Right forelimb (tissue), 1 donor: ENCODE results near the gene ZNF497.
"Not testable (repeated sequence)": the region's sequence is repeated elsewhere in the genome, so short reads cannot be mapped to it uniquely, and the experiment has no call there.

Experiments used
- DNase-seq: peaks from one replicate; pipeline ENCODE4 v3.0.0-alpha.2; 2018

ZNF497 gene

GRCh38 chr19:58362272-58362994, at the start of gene ZNF497:
TSS of gene ZNF497 (minus strand) at chr19:58362751. CDS start at chr19:58357635, 5,116 bp downstream.
- peak; percentile 98 for DNase-seq

DNA sequence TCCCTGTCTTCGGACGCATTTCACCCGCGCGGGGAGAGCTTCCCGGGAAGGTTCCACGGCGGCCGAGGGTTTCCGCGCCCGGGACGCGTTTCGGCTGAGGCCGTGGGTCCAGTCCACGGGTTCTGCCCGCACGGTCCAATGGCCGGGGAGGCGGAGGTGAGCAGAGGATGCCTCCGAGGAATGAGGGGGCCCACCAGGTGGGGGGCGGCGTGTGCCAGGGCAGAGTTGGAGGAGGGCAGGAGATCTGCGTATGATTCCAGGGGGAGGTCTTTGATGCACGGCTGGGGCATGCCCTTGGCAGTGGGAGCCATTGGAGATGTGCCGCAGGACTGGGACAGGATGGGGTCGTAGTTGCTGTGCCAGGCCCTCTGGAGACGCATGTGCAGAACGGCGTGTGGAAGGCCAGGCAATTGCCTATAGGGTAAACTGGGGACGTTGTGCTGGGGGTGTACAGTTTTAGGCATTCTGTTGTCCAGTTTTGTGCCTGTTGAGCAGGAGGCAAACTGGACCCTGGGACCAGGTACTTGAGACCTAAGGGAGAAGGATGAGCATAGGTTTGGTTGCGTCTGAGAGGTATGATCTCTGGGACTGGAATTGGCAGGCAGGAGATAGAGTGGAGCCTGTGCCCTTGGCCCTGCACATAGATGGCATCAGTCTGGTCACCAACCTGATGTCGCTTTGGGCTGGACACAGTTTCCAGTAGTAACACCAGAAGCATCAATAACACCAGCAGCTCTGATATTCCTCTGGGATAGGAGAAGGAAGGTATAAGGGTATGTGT, 46.6 kb upstream of the ZNF497 start:
- DNase-seq: no peak

GRCh38 chr19:58408152-58409009, 45.8 kb upstream of the ZNF497 start, which contains the start of gene ZNF584:
TSS of gene ZNF584 (plus strand) at chr19:58408649. CDS start at chr19:58409148, 499 bp downstream.
- peak; percentile 97 for DNase-seq

- DNase-seq: no peak
These were observed 45.2 kb upstream of the ZNF497 start for GRCh38 chr19:58407658-58408151.

DNA sequence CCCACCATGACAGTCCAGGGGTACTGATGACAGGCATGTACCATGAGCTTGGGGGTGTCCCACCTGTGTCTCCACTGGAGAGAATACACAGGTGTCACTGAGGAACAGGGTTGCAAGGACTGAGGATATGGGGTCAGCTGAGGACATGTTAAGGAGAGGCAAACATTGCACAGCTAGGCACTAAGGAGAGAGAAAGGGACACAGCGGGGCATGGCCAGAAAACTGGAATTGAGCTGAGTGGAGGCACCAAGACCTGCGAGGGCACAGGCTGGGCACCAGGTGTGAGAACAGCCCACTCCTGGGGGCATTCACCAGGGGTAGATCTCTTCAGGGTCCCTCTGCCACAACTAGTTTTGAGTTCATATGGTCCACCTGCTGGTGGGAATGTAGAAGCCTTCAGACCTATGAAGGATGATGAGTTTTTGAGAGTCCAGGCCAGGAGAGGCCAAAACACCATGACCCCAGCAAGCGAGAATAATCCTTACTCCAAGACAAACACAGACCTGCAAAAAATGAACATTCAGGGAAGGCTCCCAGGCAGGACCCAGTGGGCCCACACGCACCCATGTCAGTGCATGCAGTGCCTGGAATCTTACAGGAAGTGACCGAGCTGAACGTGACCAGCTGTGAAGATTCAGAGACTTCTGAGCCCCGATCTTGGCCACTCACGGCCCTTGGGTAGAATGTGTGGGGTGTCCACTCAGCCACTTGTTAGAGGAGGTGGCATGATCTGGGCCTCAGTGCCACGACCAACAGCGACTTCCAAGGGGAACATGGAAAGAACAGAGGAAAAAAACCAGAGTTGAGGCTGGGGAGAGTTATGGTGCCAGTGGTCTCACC, 44.5 kb upstream of the ZNF497 start:
- DNase-seq: no peak

DNA sequence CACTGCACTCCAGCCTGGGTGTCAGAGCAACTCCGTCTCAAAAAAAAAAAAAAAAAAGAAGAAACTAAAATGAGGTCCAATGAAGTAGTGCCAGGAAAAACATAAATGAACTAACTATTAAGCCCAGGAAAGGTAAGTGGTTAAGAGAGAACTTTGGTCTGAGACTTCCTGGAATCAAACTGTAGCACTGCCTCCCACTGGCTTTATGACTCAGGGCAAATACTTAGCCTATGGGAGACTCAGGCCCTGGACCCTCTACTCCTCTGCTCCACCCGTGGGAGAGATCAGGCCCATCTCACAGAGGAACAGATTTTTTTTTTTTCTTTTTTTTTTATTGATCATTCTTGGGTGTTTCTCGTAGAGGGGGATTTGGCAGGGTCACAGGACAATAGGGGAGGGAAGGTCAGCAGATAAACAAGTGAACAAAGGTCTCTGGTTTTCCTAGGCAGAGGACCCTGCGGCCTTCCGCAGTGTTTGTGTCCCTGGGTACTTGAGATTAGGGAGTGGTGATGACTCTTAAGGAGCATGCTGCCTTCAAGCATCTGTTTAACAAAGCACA, 41.4 kb upstream of the ZNF497 start:
- DNase-seq: not testable (repeated sequence)

- no peak for DNase-seq
These were observed 39.4 kb upstream of the ZNF497 start for GRCh38 chr19:58401840-58402421.

- DNase-seq: peak; percentile 99
These were observed 38.6 kb upstream of the ZNF497 start for GRCh38 chr19:58400916-58401839.

DNA sequence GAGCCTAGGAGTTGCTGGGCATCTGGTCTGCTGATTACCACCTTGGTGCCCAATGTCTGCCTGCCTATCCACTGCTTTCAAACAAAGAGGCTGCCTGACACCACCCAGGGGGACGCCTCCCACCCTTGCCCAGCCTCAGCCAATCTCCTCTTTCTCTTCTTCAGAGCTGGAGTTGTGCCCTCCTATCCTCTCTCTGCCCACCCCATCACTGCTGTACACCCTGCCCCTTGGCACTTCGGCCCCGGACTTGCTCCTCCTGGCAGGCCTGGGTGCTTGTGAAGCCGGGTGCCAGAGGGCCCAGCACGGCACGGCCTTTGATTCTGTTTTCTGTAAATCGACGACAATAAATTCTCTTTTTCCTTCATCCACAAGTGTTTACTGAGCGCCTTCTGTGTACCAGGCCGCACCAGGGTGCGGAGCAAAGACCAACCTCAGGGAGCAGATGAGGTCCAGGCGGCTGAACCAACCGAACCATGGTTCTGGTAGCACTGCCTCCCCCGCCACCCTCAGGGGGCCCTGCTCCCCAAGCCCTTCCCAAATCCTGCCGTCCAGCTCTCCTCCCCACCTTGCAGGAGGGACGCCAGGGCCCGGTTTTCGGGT, 37.9 kb upstream of the ZNF497 start:
- DNase-seq: no peak

DNA sequence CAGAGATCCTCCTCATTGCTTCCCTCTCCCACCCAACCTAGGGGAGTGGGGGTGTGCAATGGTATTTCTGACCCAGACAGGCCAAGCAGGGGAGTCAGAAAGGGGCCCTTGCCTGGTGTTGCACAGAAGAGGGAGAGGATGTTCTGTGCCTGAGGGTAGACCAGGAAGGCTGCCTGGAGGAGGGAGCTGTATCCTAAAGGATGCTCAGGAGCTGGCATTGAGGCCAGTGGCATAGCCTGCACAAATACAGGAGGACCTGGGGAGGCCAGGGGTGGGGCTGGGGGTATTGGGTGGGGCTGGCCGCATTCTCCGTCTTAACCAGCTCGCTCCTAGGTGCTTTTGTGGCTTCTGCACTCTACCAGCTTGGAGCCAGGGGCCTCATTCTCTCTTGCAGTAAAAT, 37.4 kb upstream of the ZNF497 start:
- no peak for DNase-seq

DNA sequence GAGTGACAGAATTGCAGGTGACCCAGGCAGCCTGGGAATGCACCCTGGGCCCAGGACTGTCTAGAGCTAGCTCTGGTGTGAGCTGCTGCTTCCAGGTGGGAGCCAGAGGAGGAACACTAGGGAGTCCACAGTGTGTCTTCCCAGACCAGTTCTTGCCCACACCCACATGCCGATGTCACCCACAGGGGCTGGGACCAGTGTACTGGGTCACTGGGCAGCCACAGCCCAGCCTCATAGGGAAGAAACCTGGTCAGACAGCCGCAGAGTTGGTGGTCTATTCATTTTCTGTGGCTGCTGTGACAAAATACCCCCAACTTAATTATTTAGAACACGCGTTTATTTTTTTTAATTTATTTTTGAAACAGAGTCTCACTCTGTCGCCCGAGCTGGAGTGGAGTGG, 36.0 kb upstream of the ZNF497 start:
- DNase-seq: no peak

DNA sequence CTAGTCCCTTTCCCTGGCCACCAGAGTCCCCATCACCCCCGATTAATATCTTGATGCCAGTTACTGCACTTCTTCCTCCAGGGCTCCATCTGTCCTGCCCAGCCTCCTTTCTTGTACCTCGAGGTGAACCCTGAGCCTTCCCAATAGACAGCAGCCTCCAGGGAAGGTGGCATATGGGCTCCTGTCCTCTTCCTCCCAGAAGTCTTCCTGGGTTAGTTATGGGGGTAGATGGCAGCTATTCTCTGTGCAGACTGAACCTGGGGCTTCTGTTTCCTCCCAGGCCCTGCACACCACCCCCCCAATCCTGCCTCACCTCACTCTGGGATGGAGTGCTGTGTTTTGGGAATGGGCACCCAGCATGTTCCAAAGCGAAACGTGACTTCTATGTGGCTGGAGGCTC, 35.5 kb upstream of the ZNF497 start:
- no peak for DNase-seq

DNA sequence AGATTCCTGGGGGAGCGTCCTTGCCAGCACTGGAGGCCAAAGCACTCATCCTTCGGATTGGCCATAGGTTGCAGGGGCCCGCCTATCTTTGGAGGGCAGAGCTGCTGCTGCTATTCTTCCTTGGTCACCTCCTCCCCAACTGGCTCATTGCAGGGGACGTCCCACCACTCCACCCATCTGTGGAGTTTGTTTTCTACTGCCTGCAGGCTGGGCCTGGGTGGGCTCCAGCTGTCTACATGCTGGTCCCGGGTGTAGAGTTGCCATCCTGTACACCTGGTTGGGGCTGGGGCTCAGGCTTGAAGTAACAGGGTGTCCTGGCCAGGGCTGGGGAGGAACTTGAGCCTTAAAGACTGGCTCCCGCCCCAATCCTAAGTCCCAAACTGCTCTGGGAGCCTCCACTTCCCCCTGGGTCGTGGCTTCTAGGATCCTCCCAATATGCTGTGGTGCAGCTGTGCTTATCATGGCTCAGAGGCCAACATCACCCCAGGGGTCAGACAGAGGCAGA, 35.0 kb upstream of the ZNF497 start:
- no peak for DNase-seq

GRCh38 chr19:58396691-58397532, 34.4 kb upstream of the ZNF497 start:
- DNase-seq: no peak

DNA sequence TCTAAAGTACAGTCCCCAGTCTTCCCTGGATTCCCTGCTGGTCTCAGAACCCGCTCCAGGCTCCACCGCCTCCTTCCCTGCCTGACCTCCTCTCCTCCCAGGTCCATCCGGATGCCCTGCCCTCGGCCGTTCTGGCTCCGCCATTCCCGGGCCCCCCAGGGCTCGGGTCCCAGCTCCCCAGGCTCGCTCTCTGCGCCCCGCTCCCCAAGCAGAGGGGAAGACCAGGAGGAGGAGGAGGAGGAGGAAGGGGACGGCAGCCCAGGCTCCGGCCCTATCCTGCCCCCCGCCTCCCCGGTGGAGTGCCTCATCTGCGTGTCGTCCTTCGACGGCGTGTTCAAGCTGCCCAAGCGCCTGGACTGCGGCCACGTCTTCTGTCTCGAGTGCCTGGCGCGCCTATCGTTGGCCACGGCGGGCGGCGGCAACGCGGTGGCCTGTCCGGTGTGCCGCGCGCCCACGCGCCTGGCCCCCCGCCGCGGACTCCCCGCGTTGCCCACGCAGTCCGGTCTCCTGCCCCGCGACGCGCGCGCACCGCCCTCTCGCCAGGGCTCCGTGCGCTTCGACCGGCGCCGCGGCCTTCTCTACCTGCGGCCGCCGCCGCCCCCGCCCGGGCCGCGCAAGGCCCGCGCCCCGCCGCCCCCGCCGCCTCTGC, 33.6 kb upstream of the ZNF497 start:
- no peak for DNase-seq

DNA sequence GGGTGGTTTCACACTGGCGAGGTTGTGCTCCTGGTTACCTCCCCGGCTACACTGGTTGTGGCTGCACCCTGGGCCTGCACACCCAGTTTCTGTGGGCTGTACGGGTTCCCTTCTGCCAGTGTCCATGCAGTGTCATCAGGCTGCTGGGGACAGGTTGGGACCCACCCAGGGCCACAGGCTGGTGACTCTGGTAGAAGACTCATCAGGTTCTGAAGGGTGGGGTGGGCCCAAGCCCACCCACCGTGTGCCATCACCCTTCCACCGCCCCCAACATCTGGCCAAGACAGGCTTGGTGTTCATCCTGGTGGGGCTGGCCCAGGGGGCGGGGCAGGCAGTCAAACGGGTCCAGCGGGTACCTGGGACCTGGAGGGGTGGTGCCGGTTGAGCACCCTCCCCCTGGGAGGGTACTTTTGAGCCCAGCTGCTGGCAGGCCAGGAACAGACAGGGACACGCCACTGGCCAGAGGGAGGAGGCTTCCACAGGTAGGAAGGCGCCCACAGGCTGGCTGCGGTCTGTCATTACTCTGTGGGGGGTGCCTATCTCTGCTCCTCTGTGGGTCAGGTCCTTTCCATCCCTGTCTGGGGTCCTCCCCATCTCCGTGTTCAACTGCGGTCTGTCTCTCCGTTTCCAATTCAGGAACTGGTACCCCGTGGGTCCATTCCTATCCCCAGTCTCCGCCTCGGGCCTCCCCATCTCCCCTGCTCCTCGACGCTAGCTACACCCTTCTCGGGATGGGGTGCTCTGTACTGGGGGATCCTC, 32.8 kb upstream of the ZNF497 start, which contains the start of gene RNF225:
Gene RNF225 (plus strand): TSS at position 437 of the 759 bp plus-strand sequence. CDS start 434 bp downstream, outside the sequence.
- DNase-seq: no peak

DNA sequence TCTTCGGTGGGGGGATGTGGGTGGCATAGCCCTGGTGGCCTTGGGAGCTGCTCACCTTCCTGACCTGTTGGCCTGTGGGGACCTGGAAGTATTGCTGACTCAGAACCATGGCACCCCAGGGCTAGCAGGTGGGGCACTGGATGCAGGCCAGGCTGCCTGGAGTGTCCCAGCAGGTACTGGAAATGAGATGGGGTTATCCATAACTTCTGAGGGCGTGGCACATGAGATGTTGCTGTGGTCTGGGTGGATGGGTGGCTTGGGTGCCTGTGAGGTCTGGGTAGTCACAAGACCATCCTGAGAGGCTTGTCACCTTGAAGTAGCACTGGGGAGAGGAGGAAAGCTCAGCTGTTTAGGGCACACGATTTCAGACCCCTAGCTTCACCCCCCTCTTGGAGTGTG, 32.3 kb upstream of the ZNF497 start:
- DNase-seq: no peak
